Stimulated activated CD4-positive, alpha-beta T cell treated with anti-CD3 and anti-CD28 coated beads, Interleukin-1b, Interleukin-23, amount 100 ng/mL, for 48 hours (primary cell): ENCODE measurements around the gene SLC38A4.
"Not testable (repeated sequence)": the region's sequence is repeated elsewhere in the genome, so short reads cannot be mapped to it uniquely, and the experiment has no call there.

ENCODE experiments used
- DNase-seq: peaks from one replicate; pipeline ENCODE4 v3.0.0-alpha.2; 2020

Gene SLC38A4, protein sequence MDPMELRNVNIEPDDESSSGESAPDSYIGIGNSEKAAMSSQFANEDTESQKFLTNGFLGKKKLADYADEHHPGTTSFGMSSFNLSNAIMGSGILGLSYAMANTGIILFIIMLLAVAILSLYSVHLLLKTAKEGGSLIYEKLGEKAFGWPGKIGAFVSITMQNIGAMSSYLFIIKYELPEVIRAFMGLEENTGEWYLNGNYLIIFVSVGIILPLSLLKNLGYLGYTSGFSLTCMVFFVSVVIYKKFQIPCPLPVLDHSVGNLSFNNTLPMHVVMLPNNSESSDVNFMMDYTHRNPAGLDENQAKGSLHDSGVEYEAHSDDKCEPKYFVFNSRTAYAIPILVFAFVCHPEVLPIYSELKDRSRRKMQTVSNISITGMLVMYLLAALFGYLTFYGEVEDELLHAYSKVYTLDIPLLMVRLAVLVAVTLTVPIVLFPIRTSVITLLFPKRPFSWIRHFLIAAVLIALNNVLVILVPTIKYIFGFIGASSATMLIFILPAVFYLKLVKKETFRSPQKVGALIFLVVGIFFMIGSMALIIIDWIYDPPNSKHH

DNA sequence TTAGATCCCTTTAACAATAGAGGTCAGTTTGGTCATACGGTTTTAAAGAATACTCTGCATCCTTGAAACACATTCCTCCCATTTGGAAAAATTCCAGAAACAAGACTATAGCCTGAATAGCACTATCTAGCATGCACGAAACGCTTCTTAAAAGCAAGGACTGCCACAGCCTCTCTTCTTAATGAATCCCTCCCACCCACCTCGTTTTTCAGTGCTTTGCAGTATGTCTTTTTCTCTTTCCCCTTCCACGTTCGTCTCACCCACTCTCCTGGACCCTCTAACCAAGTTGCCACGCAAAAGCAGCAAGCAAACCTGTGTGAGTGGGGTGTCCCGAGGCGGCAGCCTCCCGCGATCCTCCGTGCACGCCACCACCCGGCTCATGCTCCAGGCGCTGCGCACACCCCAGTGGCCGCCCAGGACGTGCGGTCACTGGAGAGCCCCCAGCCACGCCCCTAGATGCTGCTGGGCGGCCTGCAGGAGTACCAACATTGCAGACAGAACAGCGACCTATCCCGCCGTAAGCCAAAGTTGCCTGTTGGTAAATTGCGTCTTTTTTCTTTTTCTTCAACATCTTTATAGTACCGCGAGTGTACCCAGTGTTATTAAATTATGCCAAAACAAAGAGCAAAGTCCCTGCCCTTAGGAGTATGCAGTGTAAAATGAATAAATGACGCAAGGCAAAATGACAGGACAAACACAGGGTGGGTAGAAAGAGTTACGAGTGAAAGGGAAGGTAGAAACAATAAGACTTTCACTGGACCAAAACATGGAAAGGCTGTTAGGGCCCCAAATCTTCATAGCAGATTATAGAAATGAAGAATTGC, at the start of gene SLC38A4:
Gene SLC38A4, minus strand, starts transcription at position 407 of the 824 bp plus-strand sequence. CDS start 32,926 bp downstream, outside the sequence.
- no peak for DNase-seq

DNA sequence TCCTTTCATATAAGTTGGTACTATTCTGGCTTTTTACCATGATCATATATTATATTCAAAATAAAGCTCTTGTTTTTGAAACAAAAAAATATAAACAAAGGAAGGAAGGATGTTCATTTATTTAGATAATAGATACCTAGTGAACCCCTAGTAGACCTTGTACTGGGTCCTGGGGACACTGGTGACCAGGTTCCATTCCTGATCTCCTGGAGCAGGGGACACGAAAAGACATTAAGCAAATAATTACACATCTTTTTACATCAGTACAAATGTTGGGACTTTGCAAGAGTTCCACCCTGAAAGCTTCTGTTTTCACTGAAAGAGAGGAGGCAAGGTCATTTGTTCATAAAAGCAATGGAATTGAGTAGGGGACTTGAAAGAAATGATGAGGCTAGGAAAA, 49.3 kb upstream of the SLC38A4 start:
- DNase-seq, result no peak

DNA sequence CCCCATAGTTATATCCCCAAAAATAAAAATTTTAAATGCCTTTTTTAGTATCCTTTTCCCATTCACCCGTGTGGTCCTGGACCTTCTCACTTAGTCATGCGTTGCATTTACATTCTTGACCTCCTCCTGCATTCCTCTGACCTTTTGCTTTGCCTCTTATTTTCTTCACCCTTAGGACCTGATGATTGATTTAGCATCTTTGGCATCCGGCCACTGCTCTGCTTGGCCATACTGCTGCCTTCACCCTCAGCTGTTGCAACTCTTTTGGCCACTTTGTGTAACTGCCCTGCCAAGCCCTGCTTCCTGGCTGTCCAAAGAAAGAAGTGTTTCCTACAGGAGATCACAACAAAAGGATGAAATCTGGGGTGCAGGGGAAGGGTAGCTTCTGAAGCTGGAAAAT, 48.8 kb upstream of the SLC38A4 start:
- DNase-seq, result no peak

DNA sequence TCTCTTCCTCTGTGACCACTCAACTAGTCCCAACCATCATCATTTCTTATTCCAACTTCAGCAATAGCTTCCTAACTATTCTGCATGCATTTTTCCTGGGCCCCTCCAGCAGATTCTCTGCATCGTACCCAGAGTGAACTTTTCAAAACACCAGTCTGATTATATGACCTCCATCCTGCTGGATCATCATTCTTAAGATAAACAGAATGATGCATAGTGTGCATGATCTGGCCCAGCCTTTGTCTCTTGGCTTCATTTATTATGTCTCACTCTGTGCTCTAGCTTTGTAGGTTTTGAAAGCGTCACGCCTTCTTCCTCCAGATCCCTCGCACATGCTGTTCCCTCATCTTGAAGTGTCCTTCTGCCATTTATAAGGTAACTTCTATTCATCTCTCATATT, 46.3 kb upstream of the SLC38A4 start:
- DNase-seq, result no peak

DNA sequence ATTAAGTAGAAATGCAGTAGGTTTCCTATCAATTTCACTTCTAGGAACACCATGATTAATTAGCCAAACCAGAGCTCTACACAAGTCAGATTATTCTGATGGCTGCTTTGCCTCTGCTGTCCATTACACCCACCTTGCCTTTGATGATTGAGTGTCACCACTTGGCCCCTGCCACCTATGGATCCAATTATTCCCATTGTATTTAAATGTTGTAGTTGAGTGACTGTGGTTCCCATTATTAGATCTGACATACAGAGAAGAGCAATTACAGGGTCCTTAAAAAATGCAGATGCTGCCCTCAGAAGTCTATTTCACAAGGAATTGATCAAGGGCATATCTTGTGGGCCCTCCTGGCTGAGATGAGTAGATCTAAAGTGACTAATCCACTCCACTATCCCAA, 39.5 kb upstream of the SLC38A4 start:
- no peak for DNase-seq

DNA sequence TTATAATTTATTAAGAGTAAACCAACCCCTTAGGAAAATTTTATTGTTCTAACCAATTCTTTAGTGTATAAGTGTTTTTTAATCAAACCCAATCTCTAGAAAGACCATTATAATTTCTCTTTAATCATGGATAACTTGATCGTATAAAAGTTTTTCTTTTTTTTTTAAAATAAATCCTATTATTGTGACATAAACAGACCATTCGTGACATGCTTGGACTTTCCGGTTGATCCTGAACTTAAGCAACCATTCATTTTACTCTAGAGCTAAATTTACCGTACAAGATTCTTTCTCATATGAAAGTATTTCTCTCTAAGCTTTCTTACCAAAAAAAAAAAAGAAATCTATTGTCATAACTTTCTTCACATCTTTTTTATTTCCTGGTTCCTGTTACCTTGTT, 32.6 kb upstream of the SLC38A4 start:
- no peak for DNase-seq

DNA sequence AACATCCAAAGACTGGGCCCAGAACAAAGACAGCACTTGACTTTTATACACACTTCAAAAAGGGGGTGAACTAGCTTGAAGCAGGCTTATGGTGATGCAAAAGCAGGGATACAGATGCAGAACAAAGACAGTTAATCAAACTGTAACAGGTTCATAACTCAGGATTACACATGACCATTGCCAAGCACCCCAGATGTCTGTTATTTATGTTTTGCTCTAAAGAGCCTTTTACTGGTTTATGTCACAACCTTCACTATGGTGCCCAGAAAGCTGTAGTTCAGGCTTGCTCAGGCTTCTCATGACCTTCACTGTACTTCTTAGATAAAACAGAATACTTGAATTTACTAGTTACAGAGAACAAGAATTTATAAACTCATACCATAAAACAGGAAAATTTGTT, 31.7 kb upstream of the SLC38A4 start:
- DNase-seq, result no peak

DNA sequence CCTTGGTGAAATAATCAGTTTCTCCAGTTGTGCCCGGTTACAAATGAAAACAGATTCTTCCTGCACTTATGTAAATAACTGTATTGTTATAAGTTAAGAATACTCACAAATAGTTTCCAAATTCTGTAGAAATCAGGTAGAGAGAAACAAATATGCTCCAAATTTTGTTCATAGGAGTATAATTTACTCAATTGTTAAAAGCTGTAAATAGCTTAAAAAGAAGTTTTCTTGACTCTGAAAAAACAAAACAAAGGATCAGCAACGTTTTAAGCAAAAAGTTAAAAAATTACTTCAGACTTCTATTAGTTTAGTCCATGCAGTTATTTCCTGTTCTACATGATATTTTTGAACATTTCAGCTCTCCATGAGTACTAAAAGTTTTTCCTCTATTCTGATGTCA, 30.0 kb upstream of the SLC38A4 start:
- DNase-seq, result no peak

DNA sequence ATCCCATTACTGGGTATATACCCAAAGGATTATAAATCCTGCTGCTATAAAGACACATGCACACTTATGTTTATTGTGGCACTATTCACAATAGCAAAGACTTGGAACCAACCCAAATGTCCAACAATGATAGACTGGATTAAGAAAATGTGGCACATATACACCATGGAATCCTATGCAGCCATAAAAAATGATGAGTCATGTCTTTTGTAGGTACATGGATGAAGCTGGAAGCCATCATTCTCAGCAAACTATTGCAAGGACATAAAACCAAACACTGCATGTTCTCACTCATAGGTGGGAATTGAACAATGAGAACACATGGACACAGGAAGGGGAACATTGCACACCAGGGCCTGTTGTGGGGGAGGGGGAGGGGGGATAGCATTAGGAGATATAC, 28.4 kb upstream of the SLC38A4 start:
- DNase-seq, result not testable (repeated sequence)

DNA sequence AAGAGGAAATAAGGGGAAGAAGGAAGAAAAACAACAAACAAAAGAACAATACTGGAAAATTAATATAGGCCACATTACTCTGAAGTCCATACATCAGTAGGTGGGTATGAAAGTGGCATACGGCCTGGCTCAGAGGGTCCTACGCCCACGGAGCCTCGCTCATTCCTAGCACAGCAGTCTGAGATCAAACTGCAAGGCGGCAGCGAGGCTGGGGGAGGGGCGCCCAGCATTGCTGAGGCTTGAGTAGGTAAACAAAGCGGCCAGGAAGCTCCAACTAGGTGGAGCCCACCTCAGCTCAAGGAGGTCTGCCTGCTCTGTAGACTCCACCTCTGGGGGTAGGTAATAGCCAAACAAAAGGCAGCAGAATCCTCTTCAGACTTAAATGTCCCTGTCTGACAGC, 23.0 kb upstream of the SLC38A4 start:
- not testable (repeated sequence) for DNase-seq

DNA sequence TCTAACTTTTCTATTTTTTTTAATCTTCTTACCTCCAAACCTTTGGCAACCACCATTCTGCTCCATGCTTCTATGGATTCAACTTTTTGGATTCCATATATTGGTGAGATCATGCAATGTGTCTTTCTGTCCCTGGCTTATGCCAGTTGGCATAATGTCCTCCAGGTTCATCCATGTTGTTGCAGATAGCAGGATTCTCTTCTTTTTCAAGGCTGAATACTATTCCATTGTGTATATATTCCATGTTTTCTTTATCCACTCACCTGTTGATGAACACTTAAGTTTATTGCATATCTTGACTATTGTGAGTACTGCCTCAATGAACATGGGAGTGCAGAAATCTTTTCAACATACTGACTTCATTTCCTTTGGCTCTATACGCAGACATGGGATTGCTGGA, 21.2 kb upstream of the SLC38A4 start:
- DNase-seq, result no peak

DNA sequence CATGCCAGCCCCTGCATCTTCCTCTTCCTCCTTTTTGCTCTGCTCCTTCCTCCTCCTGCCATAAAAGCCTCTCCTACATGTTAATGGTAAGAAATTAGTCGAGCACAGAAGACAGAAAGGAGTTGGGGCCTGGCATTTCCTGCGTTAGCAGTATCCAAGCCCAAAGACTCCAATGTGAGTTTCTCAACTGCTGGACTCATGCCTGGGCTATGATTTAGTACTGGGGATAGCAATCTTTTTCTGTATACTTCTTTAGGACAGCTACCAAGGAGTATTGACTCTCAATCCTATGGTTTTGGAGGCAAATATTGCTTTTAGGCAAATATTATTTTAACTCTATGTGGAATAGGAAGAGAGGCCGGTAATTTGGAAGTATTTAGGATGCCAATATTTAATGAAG, 18.0 kb upstream of the SLC38A4 start:
- no peak for DNase-seq

DNA sequence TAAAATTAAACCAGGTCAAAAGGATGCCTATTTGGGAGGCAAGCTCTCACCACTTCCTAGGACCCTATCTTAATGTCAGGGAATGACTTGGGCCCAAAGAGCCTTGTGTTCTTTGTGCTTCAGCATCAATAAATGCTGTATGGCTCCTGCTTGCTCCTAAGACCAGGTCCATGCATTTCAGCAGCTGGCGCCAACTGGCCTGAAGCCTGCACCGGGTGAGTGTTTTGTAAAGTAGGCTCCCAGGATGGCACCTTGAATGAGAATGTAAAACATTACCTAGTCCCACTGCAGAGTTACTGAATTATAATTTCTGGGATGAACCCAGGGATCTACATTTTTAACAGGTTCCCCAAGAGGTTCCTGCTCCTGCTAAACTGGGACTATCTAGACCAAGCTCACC, 16.1 kb upstream of the SLC38A4 start:
- no peak for DNase-seq

DNA sequence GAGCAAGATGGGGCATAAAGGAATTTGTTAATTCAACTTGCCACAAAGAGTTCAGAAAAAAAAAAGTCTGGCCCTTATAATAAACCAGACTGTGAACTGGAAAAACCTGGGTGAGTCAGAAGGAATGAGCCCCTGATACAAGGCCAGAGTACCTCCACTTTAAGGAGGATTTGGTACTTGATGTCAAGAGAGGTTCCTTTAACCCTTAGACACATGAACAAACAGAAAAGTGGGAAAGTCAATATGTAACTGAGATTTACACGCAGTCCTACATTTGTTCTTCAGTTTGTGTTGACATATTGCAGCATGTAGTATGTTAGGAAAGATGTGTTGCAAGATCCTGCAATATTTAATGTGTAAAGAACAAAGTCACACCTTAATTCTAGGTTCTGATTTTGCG, 14.2 kb upstream of the SLC38A4 start:
- DNase-seq, result no peak

DNA sequence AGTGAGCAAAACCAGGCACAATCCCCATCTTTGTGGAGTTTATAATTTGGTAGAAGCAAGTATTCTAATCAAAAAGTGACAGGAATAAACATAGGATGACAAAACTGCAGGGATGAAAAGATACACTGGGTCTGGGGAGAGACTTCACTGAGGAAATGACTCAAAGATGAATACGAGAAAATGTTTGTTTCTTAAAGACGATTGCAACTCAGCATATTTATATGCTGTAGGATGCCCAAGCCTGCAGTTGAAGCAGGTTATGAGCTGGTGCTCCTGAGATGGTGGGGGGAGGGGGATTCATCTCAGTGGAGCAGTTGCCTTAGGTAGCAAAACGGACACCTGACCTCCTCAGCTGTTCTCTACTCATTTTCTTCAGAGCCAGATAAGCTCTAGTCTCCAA, 13.4 kb upstream of the SLC38A4 start:
- no peak for DNase-seq

DNA sequence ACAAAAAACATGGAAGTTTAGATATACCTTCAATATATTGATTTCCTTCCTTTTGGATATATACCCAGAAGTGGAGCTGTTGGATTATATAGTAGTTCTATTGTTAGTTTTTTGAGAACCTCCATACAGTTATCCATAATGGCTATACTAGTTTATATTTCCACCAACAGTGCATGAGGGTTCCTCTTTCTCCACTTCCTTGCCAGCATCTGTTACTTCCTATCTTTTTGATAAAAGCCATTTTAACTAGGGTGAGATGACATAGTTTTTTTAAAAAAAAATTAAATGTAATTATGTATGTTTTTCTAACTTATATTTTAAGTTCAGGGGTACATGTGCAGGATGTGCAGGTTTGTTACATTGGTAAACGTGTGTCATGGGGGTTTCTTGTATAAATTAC, 10.0 kb upstream of the SLC38A4 start:
- no peak for DNase-seq

DNA sequence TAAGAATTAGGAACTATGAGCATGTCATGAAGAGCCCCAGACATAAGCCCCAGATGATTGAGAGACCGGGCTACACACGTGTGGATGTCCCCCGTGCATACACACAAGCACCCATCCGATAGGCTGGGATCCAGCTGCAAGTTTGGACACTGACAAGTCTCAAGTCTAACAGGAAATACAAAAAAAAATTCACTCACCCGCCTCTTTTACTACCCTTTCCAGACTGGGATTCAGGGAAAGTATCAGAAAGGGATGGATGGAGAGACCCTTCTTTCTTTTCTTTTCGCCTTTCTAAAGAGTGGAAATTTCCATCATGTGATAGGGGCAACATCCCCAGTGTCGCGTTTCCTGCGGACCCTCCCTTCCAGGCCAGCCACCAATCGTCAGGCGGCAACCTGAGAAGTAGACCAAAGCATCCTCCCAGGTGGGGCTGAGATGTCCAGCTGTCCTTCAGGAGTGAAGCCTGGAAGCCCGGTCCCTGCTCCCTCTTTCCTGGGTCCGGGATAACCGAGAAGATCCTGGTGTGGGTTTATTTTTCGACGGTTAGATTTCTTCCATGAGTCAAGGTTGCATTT, 6.4 kb upstream of the SLC38A4 start:
- no peak for DNase-seq

DNA sequence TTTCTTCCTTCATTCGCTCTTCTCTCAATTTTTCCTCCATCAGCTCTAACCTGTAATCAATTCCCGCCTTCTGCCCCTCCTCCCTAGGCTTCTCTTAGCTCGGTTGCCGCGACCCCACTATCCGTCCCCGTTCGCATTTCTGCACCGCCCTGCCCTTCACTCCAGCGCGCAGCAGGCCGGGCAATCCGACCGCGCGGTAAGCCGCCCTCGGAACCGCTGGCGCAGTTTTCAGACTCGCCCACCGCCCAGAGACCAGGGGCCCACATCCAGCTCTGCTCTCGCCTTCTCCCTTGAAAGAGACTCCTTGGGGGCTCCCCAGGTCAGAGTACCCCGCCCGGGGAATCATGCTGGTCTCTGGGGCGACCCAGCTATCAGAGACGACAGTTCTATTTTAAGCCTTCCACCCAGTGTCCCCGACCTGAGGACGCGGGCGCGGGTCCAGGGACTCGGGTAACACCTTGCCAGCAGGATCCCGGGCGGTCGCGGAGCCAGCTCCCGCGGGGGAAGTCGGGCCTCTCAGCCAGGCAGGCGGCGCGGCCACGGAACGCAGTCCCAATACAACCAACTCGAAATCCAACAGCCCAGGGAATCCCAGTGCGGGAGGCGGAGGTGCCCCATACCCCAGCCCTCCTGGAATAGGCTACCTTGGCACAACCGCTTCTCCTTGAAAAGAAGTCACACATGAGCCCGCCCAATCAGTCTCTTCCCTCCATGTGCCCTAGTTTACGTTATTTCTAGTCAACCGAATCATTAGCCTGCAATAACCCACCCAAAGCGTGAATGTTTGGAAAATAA, 5.7 kb upstream of the SLC38A4 start:
- no peak for DNase-seq

DNA sequence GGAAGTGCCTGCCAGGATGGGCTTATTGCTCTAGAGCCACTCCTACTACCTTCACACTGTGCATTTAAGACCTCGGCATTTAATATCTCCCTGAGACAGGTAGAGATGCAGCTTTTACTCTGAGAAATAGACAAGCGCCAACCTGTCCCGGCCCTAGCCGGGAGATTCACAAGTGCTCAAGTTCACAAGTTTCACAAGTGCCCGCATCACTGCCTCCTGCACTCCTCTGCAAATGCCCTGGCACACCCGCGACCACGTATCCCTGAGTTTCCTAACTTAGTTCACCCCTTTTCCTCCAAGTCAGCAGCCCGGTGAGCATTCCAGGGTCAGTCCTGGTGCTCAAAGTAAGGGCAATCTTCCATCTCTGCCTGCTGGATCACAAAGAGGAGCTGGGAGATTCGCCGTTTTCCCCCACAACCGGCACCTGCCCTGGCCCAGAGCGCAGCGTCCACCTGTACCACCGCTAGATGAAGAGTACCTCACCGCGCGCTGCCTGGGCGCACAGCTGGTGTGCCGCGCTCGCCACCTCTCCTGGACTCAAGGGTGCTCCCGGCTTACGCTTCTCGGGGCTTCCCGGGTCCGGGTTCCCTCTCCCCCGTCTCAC, 5.0 kb upstream of the SLC38A4 start:
- no peak for DNase-seq

DNA sequence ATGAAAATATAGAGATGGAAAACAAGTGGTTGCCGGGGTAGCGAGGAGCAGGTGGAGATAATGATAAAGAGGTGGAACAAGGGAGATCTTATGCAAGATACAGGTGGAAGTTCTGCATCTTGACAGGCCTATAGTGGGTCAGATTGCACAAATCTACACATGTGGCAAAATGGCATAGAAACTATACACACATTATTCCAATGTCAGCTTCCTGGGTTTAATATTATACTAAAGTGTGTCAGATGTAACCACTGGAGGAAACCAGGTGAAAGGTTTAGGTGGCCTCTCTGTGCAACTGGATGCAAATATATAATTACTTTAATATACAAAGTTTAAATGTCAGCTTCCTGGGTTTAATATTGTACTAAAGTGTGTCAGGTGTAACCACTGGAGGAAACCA, 1.1 kb downstream of the SLC38A4 start:
- no peak for DNase-seq

DNA sequence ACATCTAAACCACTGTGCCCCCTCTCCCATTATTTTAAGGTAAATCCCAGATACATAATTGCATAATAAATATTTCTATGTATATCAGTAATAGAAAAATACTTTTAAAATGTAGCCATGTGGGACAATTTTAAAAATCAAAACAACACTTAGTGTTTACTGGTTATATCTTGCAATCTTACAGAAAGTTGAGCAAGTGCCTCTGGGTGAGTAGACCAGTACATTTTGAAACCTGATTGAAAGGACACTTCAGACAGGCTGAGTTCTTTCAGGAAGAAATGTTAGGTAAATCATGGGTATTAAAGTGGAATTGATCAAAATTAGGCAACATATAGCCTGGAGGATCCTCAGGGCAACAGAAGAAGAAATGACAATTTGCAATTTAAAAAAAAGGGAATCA, 7.2 kb downstream of the SLC38A4 start:
- no peak for DNase-seq

DNA sequence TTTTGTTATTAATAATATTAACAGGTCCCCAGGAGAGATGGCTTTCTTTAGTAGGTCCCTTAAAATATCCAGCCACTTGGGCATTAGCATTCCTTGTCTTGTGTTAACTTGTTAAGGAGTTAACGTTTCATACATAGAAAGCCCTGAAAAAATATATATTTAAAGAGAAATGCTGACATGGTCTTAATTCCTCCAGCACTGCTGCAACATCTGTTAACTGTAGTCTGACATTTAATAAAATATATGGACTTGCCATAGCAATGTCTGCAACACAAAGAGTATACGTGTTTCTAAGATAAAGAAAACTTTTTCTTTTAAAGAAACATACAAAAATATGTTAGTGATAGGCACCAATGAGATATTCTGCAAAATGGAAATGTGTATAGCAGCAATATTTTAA, 10.0 kb downstream of the SLC38A4 start:
- DNase-seq, result no peak
